H7 (cell line): Measurements from ENCODE around the gene BOD1. TPM values are rescaled to one million over a fixed set of nuclear protein-coding genes. Genes with fewer than 3 reads are reported as not detected.
"Not testable (repeated sequence)": the region's sequence is repeated elsewhere in the genome, so short reads cannot be mapped to it uniquely, and the experiment has no call there.

Experiments used
- DNase-seq: peaks from one replicate; pipeline ENCODE4 v3.0.0; 2012
- H3K27me3 ChIP-seq: 2 replicates; pipeline ENCODE4 v1.6.0; 2011; ENCODE audit warnings: mild to moderate bottlenecking, low read length; ENCODE audit not compliant: control insufficient read depth, insufficient read depth
- H3K36me3 ChIP-seq: replicated peaks from 2 replicates; pipeline ENCODE4 v1.5.1; 2011; ENCODE audit warnings: low read length; ENCODE audit not compliant: control insufficient read depth, insufficient read depth
- H3K4me3 ChIP-seq: 2 replicates; pipeline ENCODE4 v1.5.1; 2011; ENCODE audit warnings: low read depth, mild to moderate bottlenecking, control low read depth, low read length, moderate library complexity; ENCODE audit not compliant: insufficient read depth
- total RNA-seq: library from RNA; depleted of rRNA; stranded (reverse); fragments of >200 nt; shearing (Covaris generic); gene quantifications from 2 replicates; pipeline ENCODE4 v1.2.3, GENCODE V29; 2014

BOD1 gene
- total RNA-seq, 1 experiment from 2014 or later = 140 TPM

GRCh38 chr5:173614591-173614990 is 1.9 kb downstream of the BOD1 start:
- DNase-seq = no peak
- H3K36me3 ChIP-seq = peaks cover 23% of the 10 kb centered on the region
- peak overlapping the region; percentile 82; the same call in 1 of the 2 replicates for H3K4me3 ChIP-seq
- no peaks in the 10 kb centered on the region for H3K27me3 ChIP-seq

GRCh38 chr5:173613433-173614159 is 2.9 kb downstream of the BOD1 start:
- H3K27me3 ChIP-seq = no peaks in the 10 kb centered on the region
- peaks cover 30% of the 10 kb centered on the region for H3K36me3 ChIP-seq
- no peak overlapping the region for H3K4me3 ChIP-seq
- DNase-seq = no peak

- no peak overlapping the region for H3K4me3 ChIP-seq
- H3K36me3 ChIP-seq = peaks cover 36% of the 10 kb centered on the region
- no peaks in the 10 kb centered on the region for H3K27me3 ChIP-seq
- DNase-seq = no peak
Observed at GRCh38 chr5:173612948-173613347, 3.5 kb downstream of the BOD1 start.

- H3K36me3 ChIP-seq = peaks cover 48% of the 10 kb centered on the region
- DNase-seq = no peak
- H3K27me3 ChIP-seq = no peaks in the 10 kb centered on the region
- no peak overlapping the region for H3K4me3 ChIP-seq
Observed at GRCh38 chr5:173611706-173612105, 4.7 kb downstream of the BOD1 start.

GRCh38 chr5:173604141-173604540 is 12.3 kb downstream of the BOD1 start:
- H3K27me3 ChIP-seq = no peaks in the 10 kb centered on the region
- H3K4me3 ChIP-seq = no peak overlapping the region
- DNase-seq = no peak
- peaks cover 31% of the 10 kb centered on the region for H3K36me3 ChIP-seq

- Histone ChIP-seq H3K27me3 (no peaks in the 10 kb centered on the region), H3K36me3 (peaks cover 15% of the 10 kb centered on the region), H3K4me3 (no peak overlapping the region)
- peak; percentile 42 for DNase-seq
Observed at GRCh38 chr5:173602423-173602822, 14.0 kb downstream of the BOD1 start.

- no peak for DNase-seq
- H3K4me3 ChIP-seq = no peak overlapping the region
- H3K27me3 ChIP-seq = no peaks in the 10 kb centered on the region
- no peaks in the 10 kb centered on the region for H3K36me3 ChIP-seq
Observed at GRCh38 chr5:173598686-173599085, 17.8 kb downstream of the BOD1 start.

- Histone ChIP-seq H3K4me3 (no peak overlapping the region), H3K27me3 (no peaks in the 10 kb centered on the region), H3K36me3 (no peaks in the 10 kb centered on the region)
- DNase-seq = no peak
Observed at GRCh38 chr5:173597304-173597703, 19.1 kb downstream of the BOD1 start.

GRCh38 chr5:173595841-173596240 is 20.6 kb downstream of the BOD1 start:
- no peak for DNase-seq
- H3K36me3 ChIP-seq = no peaks in the 10 kb centered on the region
- H3K4me3 ChIP-seq = no peak overlapping the region
- no peaks in the 10 kb centered on the region for H3K27me3 ChIP-seq

GRCh38 chr5:173594061-173594460 is 22.4 kb downstream of the BOD1 start:
- DNase-seq = no peak
- no peaks in the 10 kb centered on the region for H3K27me3 ChIP-seq
- no peaks in the 10 kb centered on the region; the same call in 1 of the 2 replicates for H3K36me3 ChIP-seq
- H3K4me3 ChIP-seq = no peak overlapping the region

GRCh38 chr5:173592050-173592669 is 24.3 kb downstream of the BOD1 start:
- peak; percentile 63 for DNase-seq
- Histone ChIP-seq H3K4me3 (no peak overlapping the region), H3K36me3 (no peaks in the 10 kb centered on the region; the same call in 1 of the 2 replicates)

GRCh38 chr5:173591056-173591514 is 25.4 kb downstream of the BOD1 start:
- DNase-seq = no peak
- Histone ChIP-seq H3K27me3 (no peaks in the 10 kb centered on the region), H3K4me3 (no peak overlapping the region), H3K36me3 (no peaks in the 10 kb centered on the region; the same call in 1 of the 2 replicates)

More at GRCh38 chr5:173592050-173592669, 24.3 kb downstream of the BOD1 start:
- no peaks in the 10 kb centered on the region for H3K27me3 ChIP-seq

- DNase-seq = no peak
- Histone ChIP-seq H3K27me3 (no peaks in the 10 kb centered on the region), H3K4me3 (no peak overlapping the region), H3K36me3 (no peaks in the 10 kb centered on the region; the same call in 1 of the 2 replicates)
Observed at GRCh38 chr5:173590436-173591055, 25.9 kb downstream of the BOD1 start.

- not testable (repeated sequence) for H3K4me3 ChIP-seq, DNase-seq, H3K27me3 ChIP-seq, H3K36me3 ChIP-seq
Observed at GRCh38 chr5:173586133-173586532, 30.3 kb downstream of the BOD1 start.

GRCh38 chr5:173583346-173583745 is 33.1 kb downstream of the BOD1 start:
- no peak for DNase-seq
- Histone ChIP-seq H3K27me3 (no peaks in the 10 kb centered on the region), H3K4me3 (no peak overlapping the region), H3K36me3 (no peaks in the 10 kb centered on the region)
